Esophagus squamous epithelium (tissue), 4 donors: ENCODE data around the gene HSPG2.

Source experiments
- POLR2A ChIP-seq, 4 donors: fragments of 450-650 bp; IDR thresholded peaks; one replicate each; pipeline ENCODE4 v1.6.1; 2017; ENCODE audit warnings: antibody characterized with exemption in 4 of 4, mild to moderate bottlenecking in 4 of 4, moderate library complexity in 3 of 4
- TF ChIP-seq, protein P1 (sequence below), 6 experiments: fragments of 450-650 bp in 4 of 6; fragments of 200-600 bp in 2 of 6; sonication (generic) in 2 of 6; IDR thresholded peaks; one replicate each; pipeline ENCODE4 v1.5.1; 2016 to 2019; ENCODE audit warnings: antibody characterized with exemption in 6 of 6, mild to moderate bottlenecking in 4 of 6, moderate library complexity in 4 of 6

DNA sequence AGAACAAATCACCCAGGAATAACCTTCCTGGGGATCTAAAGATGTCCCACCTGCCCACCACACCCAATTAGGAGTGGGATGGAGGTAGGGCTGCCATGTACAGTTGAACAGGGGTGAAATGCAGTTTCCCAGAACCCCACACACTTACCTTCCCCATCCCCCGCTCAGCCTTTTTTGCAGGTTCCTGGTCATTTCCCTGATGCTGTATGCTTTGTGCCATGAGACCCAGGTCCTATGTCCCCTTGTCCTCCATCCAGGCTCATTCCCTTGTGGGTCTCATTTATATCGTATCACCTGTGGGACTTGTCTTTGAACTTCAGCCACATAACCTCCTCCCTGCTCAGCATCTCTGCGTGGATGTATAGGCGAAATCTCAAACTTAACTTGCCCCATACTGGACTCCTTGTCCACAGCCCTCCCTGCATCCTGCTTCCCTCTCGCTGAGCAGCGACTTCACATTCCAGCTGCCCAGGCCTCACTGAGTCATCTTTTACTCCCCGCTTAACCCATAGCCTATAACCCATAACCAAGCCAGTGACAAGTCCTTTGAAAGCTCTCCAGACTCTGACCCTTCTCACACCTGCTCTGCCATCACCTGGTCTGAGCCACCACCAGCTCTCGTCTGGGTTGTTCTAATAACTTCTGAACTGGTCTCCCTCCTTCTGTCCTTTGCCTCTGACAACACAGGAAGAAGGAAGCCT is 120.4 kb downstream of the HSPG2 start:
- TF ChIP-seq, protein P1, sequence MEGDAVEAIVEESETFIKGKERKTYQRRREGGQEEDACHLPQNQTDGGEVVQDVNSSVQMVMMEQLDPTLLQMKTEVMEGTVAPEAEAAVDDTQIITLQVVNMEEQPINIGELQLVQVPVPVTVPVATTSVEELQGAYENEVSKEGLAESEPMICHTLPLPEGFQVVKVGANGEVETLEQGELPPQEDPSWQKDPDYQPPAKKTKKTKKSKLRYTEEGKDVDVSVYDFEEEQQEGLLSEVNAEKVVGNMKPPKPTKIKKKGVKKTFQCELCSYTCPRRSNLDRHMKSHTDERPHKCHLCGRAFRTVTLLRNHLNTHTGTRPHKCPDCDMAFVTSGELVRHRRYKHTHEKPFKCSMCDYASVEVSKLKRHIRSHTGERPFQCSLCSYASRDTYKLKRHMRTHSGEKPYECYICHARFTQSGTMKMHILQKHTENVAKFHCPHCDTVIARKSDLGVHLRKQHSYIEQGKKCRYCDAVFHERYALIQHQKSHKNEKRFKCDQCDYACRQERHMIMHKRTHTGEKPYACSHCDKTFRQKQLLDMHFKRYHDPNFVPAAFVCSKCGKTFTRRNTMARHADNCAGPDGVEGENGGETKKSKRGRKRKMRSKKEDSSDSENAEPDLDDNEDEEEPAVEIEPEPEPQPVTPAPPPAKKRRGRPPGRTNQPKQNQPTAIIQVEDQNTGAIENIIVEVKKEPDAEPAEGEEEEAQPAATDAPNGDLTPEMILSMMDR (IDR thresholded peaks at IDR 0.05) = no peak
- TF ChIP-seq POLR2A (IDR thresholded peaks at IDR 0.05) = no peak
